GM12875 (cell line): ENCODE data around the gene BLNK.
"Not testable (repeated sequence)": the region's sequence is repeated elsewhere in the genome, so short reads cannot be mapped to it uniquely, and the experiment has no call there.

Experiments
- H3K4me3 ChIP-seq: one replicate; pipeline ENCODE4 v1.5.1; 2011; ENCODE audit warnings: low read depth, low read length, control low read depth
- CTCF ChIP-seq: IDR thresholded peaks from 2 replicates; pipeline ENCODE4 v1.5.1; 2011; ENCODE audit warnings: low read depth, mild to moderate bottlenecking, control low read depth, inconsistent platforms, low read length, moderate library complexity, borderline replicate concordance; ENCODE audit not compliant: insufficient read depth

Gene BLNK

GRCh38 chr10:96201525-96201924 is 69.8 kb downstream of the BLNK start:
- no peak overlapping the region for H3K4me3 ChIP-seq
- no peak for TF ChIP-seq CTCF

GRCh38 chr10:96189505-96189904 is 81.9 kb downstream of the BLNK start:
- H3K4me3 ChIP-seq, result not testable (repeated sequence)

- no peak overlapping the region for H3K4me3 ChIP-seq
- TF ChIP-seq CTCF, result no peak
Observed at GRCh38 chr10:96188916-96189315, 82.5 kb downstream of the BLNK start.

- no peak overlapping the region for H3K4me3 ChIP-seq
- TF ChIP-seq CTCF, result no peak
Observed at GRCh38 chr10:96188421-96188820, 82.9 kb downstream of the BLNK start.

- no peak for TF ChIP-seq CTCF
- no peak overlapping the region for H3K4me3 ChIP-seq
Observed at GRCh38 chr10:96176985-96177384, 94.4 kb downstream of the BLNK start.

GRCh38 chr10:96172666-96173065 is 98.7 kb downstream of the BLNK start:
- no peak for TF ChIP-seq CTCF
- H3K4me3 ChIP-seq, result no peak overlapping the region

- H3K4me3 ChIP-seq, result no peak overlapping the region
Observed at GRCh38 chr10:96170230-96170629, 101.1 kb downstream of the BLNK start.

More at GRCh38 chr10:96170230-96170629, 101.1 kb downstream of the BLNK start:
- TF ChIP-seq CTCF, result no peak
